HEK293T (cell line): ENCODE results near the gene RPS2.

ENCODE experiments used
- ARNT ChIP-seq: fragments of 450-650 bp; IDR thresholded peaks from 2 replicates; pipeline ENCODE4 v1.6.1; 2017; ENCODE audit warnings: mild to moderate bottlenecking
- BHLHE40 ChIP-seq: fragments of 450-650 bp; IDR thresholded peaks from 2 replicates; pipeline ENCODE4 v1.6.1; 2016; ENCODE audit warnings: mild to moderate bottlenecking, moderate library complexity, borderline replicate concordance
- CTBP1 ChIP-seq: fragments of 450-650 bp; IDR thresholded peaks from 2 replicates; pipeline ENCODE4 v1.6.1; 2016; ENCODE audit warnings: borderline replicate concordance
- ELF4 ChIP-seq: fragments of 450-650 bp; IDR thresholded peaks from 2 replicates; pipeline ENCODE4 v1.6.1; 2017; ENCODE audit warnings: antibody characterized with exemption
- FOXA1 ChIP-seq: fragments of 450-650 bp; IDR thresholded peaks from 2 replicates; pipeline ENCODE4 v1.6.1; 2016; ENCODE audit warnings: mild to moderate bottlenecking
- FOXK2 ChIP-seq: fragments of 450-650 bp; IDR thresholded peaks from 2 replicates; pipeline ENCODE4 v1.6.1; 2016; ENCODE audit warnings: mild to moderate bottlenecking
- FOXM1 ChIP-seq: fragments of 450-650 bp; IDR thresholded peaks from 2 replicates; pipeline ENCODE4 v1.6.1; 2017; ENCODE audit warnings: mild to moderate bottlenecking, borderline replicate concordance
- HDGF ChIP-seq: fragments of 450-650 bp; IDR thresholded peaks from 2 replicates; pipeline ENCODE4 v1.6.1; 2017; ENCODE audit warnings: antibody characterized with exemption, borderline replicate concordance
- NFRKB ChIP-seq: fragments of 450-650 bp; IDR thresholded peaks from 2 replicates; pipeline ENCODE4 v1.6.1; 2016; ENCODE audit warnings: mild to moderate bottlenecking, moderate library complexity
- SP1 ChIP-seq: fragments of 450-650 bp; IDR thresholded peaks from 2 replicates; pipeline ENCODE4 v1.6.1; 2017
- SUZ12 ChIP-seq: fragments of 450-650 bp; IDR thresholded peaks from 2 replicates; pipeline ENCODE4 v1.6.1; 2016; ENCODE audit warnings: mild to moderate bottlenecking
- TARDBP ChIP-seq: fragments of 450-650 bp; IDR thresholded peaks from 2 replicates; pipeline ENCODE4 v1.6.1; 2016

GRCh38 chr16:1958715-1959268 is 5.8 kb downstream of the RPS2 start:
- no peak for TF ChIP-seq SP1
- TF ChIP-seq HDGF, result no peak
- TF ChIP-seq CTBP1, result no peak
- TF ChIP-seq TARDBP, result no peak
- TF ChIP-seq ELF4, result no peak
- no peak for TF ChIP-seq NFRKB
- no peak for TF ChIP-seq FOXA1
- no peak for TF ChIP-seq BHLHE40
- TF ChIP-seq FOXK2, result no peak
- no peak for TF ChIP-seq ARNT
- no peak for TF ChIP-seq SUZ12
- TF ChIP-seq FOXM1, result no peak
